HEK293 (cell line): Measurements from ENCODE around the gene ABHD5.
"Not testable (repeated sequence)": the region's sequence is repeated elsewhere in the genome, so short reads cannot be mapped to it uniquely, and the experiment has no call there.

ENCODE experiments used
- CTCF ChIP-seq: fragments of 450-650 bp; formaldehyde crosslinking; IDR thresholded peaks from 2 replicates; pipeline ENCODE4 v1.5.1; 2016; ENCODE audit warnings: missing biosample characterization, missing genetic modification characterization
- SETDB1 ChIP-seq: IDR thresholded peaks from one replicate; pipeline ENCODE4 v1.6.1; 2017; ENCODE audit warnings: mild to moderate bottlenecking, low read length, moderate library complexity, mixed read lengths; ENCODE audit not compliant: insufficient read length
- TCF7L2 ChIP-seq: IDR thresholded peaks from 2 replicates; pipeline ENCODE4 v1.6.1; 2011; ENCODE audit warnings: low read depth, mild to moderate bottlenecking, inconsistent platforms, low read length, moderate library complexity, borderline replicate concordance

- not testable (repeated sequence) for TF ChIP-seq CTCF, TCF7L2, SETDB1
Observed at GRCh38 chr3:43678375-43678774, 12.4 kb upstream of the ABHD5 start.
